GM21447 (cell line): ENCODE measurements around the gene GRIN3B.

ENCODE experiments used
- ATAC-seq: cut with Tn5 transposase; IDR thresholded peaks from one replicate; pipeline ENCODE4 v1.9.1; 2021; ENCODE audit not compliant: unreplicated experiment

The GRIN3B gene

DNA sequence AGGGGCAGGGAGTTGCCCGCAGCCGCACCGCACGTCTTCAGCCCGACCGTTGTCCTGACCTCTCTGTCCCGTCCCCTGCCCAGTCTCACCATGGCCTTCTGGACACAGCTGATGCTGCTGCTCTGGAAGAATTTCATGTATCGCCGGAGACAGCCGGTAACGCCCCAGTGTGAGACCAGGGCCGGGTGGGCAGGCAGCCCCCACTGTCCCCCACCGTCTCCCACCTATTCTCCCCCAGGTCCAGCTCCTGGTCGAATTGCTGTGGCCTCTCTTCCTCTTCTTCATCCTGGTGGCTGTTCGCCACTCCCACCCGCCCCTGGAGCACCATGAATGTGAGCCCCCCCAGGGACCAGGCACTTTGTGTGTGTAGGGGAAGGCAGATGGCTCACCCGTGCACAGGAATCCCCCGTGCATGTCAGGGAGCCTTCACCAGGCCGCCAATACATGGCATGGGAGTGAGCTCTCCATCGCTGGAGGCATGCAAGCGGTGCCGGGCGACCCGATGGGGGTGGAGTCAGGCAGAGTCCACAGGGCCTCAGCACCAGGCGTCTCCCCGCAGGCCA, 41.1 kb downstream of the GRIN3B start:
- ATAC-seq: no peak

GRCh38 chr19:1041835-1042685, 41.8 kb downstream of the GRIN3B start:
- ATAC-seq: no peak

- ATAC-seq: no peak
Measured at GRCh38 chr19:1042689-1043511, 42.7 kb downstream of the GRIN3B start.

- ATAC-seq: no peak
Measured at GRCh38 chr19:1045247-1045603, 45.0 kb downstream of the GRIN3B start.

- no peak for ATAC-seq
Measured at GRCh38 chr19:1046117-1046626, 46.0 kb downstream of the GRIN3B start.

GRCh38 chr19:1046836-1047695, 46.8 kb downstream of the GRIN3B start:
- no peak for ATAC-seq

GRCh38 chr19:1047696-1048147, 47.5 kb downstream of the GRIN3B start:
- ATAC-seq: no peak

GRCh38 chr19:1049106-1049505, 48.9 kb downstream of the GRIN3B start:
- ATAC-seq: no peak

- ATAC-seq: no peak
Measured at GRCh38 chr19:1049800-1050199, 49.6 kb downstream of the GRIN3B start.

DNA sequence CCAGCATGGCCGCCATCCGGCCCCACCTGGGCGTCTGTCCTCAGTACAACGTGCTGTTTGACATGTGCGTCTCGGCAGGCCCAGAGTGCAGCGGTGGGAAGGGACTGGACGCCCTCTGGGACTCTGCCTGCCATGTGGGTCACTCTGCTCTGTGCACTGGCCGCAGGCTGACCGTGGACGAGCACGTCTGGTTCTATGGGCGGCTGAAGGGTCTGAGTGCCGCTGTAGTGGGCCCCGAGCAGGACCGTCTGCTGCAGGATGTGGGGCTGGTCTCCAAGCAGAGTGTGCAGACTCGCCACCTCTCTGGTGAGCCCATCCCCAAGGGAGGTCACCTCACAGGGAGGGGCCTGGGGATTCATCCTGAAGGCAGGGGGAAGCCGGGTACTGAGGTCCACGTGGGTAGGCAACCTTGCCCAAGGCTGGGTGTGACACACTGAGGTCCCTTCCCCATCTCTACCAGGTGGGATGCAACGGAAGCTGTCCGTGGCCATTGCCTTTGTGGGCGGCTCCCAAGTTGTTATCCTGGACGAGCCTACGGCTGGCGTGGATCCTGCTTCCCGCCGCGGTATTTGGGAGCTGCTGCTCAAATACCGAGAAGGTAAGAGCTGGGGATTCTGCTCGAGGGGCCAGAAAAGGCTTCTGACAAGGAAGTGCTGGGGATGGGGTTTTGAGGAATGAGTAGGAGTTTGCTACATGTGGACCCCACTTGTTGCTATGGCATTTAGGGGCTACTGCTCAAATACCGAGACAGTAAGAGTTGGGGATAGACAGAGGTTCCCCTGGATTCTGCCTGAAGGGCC, 51.0 kb downstream of the GRIN3B start:
- ATAC-seq: no peak

GRCh38 chr19:1051791-1052190, 51.6 kb downstream of the GRIN3B start:
- no peak for ATAC-seq

DNA sequence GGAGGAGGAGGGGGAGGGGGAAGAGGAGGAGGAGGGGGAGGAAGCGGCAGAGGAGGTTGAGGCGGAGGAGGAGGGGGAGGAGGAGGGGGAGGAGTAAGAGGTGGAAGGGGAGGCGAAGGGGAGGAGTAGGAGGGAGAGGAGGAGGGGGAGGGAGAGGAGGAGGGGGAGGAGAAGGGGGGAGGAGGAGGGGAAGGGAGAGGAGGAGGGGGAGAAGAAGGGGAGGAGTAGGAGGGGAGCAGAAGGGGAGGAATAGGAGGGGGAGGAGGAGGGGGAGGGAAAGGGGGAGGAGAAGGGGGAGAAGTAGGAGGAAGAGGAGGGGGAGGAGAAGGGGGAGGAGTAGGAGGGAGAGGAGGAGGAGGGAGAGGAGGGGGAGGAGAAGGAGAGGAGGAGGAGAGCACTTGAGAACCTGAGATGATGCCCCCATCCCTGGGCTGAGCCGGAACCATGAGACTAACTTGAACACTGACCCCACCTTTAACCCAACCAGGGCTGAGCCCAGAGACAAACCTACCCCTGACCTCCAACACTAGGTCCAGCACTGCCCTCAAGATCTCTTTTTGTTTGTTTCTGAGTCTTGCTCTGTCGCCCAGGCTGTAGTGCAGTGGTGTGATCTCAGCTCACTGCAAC, 52.2 kb downstream of the GRIN3B start:
- no peak for ATAC-seq

GRCh38 chr19:1053176-1054101, 53.2 kb downstream of the GRIN3B start:
- no peak for ATAC-seq

- ATAC-seq: no peak
Measured at GRCh38 chr19:1054102-1055027, 54.1 kb downstream of the GRIN3B start.

DNA sequence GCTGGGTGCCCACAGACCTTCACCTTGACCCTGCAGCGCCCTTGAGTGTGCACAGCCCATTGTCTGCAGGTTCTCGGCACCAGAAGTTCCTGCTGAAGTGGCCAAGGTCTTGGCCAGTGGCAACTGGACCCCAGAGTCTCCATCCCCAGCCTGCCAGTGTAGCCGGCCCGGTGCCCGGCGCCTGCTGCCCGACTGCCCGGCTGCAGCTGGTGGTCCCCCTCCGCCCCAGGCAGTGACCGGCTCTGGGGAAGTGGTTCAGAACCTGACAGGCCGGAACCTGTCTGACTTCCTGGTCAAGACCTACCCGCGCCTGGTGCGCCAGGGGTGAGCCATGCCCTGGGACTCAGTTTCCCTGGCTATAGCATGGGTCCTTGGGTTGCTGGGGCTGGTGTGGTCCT, 54.8 kb downstream of the GRIN3B start:
- ATAC-seq: no peak

DNA sequence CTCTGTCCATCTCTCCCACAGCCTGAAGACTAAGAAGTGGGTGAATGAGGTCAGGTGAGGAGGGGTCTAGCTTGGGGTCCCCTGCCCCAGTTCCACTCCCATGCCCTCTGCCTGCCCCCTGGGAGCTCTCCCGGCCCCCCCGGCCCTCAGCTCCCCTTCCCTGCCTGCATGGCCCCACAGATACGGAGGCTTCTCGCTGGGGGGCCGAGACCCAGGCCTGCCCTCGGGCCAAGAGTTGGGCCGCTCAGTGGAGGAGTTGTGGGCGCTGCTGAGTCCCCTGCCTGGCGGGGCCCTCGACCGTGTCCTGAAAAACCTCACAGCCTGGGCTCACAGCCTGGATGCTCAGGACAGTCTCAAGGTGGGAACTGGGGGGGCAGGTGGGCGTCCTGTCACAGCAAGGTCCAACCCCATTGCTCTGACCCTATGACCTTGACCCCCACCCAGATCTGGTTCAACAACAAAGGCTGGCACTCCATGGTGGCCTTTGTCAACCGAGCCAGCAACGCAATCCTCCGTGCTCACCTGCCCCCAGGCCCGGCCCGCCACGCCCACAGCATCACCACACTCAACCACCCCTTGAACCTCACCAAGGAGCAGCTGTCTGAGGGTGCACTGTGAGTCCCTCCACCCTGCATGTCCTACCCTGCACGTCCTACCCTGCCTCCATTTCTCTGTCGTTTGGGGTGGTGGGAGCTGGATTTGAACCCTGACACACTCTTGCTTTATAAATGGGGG, 55.8 kb downstream of the GRIN3B start:
- no peak for ATAC-seq
